CD14-positive monocyte (primary cell): ENCODE data around the gene AHNAK2. TPM values are rescaled to one million over a fixed set of nuclear protein-coding genes. Genes with fewer than 3 reads are reported as not detected.

Experiments used
- DNase-seq, 3 donors: peaks; one replicate each; pipeline ENCODE4 v3.0.0-alpha.2; 2011 to 2022
- H2AFZ ChIP-seq: 2 replicates; pipeline ENCODE4 v1.6.0; 2012; ENCODE audit warnings: mild to moderate bottlenecking, low read depth, low read length, inconsistent platforms; ENCODE audit not compliant: insufficient read depth, poor library complexity, severe bottlenecking
- H3K27ac ChIP-seq, 2 donors: 1 replicate in 1 of 2; 2 replicates in 1 of 2; pipeline ENCODE4 v1.5.1; 2012 to 2013; ENCODE audit warnings: low read length in 2 of 2, control low read depth in 1 of 2, inconsistent platforms in 1 of 2, low read depth in 1 of 2, mild to moderate bottlenecking in 1 of 2
- H3K27me3 ChIP-seq, 2 donors: one replicate each; pipeline versions ENCODE4 v1.6.0 to v1.6.1; 2011 to 2013; ENCODE audit warnings: low read length in 2 of 2; ENCODE audit not compliant: control insufficient read depth in 2 of 2, insufficient read depth in 2 of 2
- H3K36me3 ChIP-seq, 2 donors: replicated peaks in 1 of 2; 1 replicate in 1 of 2; 2 replicates in 1 of 2; pipeline versions ENCODE4 v1.5.1 to v1.6.1; 2012 to 2013; ENCODE audit warnings: low read length in 2 of 2, control low read depth in 1 of 2, inconsistent platforms in 1 of 2, mild to moderate bottlenecking in 1 of 2; ENCODE audit not compliant: insufficient read depth in 2 of 2, control insufficient read depth in 1 of 2
- H3K4me1 ChIP-seq, 2 donors: 1 replicate in 1 of 2; 2 replicates in 1 of 2; pipeline versions ENCODE4 v1.5.1 to v1.6.1; 2012 to 2013; ENCODE audit warnings: low read length in 2 of 2, control low read depth in 1 of 2, inconsistent platforms in 1 of 2, mild to moderate bottlenecking in 1 of 2, moderate library complexity in 1 of 2; ENCODE audit not compliant: insufficient read depth in 2 of 2, control insufficient read depth in 1 of 2
- H3K4me2 ChIP-seq: replicated peaks from 2 replicates; pipeline ENCODE3; 2012; ENCODE audit warnings: low read length, moderate library complexity, mild to moderate bottlenecking; ENCODE audit not compliant: poor library complexity, severe bottlenecking; ENCODE audit errors: extremely low read depth
- H3K4me3 ChIP-seq, 3 experiments: fragments of 200-600 bp in 1 of 3; sonication (generic) in 1 of 3; replicated peaks in 1 of 3; 1 replicate in 2 of 3; 2 replicates in 1 of 3; pipeline ENCODE4 v1.5.1; 2011 to 2013; ENCODE audit warnings: low read length in 3 of 3, mild to moderate bottlenecking in 3 of 3, control low read depth in 2 of 3, low read depth in 2 of 3, inconsistent platforms in 1 of 3, moderate library complexity in 1 of 3
- H3K79me2 ChIP-seq: 2 replicates; pipeline ENCODE4 v1.6.0; 2012; ENCODE audit warnings: mild to moderate bottlenecking, control low read depth, inconsistent platforms, low read length, moderate library complexity; ENCODE audit not compliant: insufficient read depth
- H3K9ac ChIP-seq: 2 replicates; pipeline ENCODE4 v1.6.0; 2017; ENCODE audit warnings: low read length, mild to moderate bottlenecking; ENCODE audit not compliant: insufficient read depth, poor library complexity, severe bottlenecking
- H3K9me3 ChIP-seq, 2 donors: replicated peaks in 1 of 2; 1 replicate in 1 of 2; 2 replicates in 1 of 2; pipeline versions ENCODE4 v1.5.1 to v1.6.1; 2012 to 2013; ENCODE audit warnings: low read length in 2 of 2, control low read depth in 1 of 2; ENCODE audit not compliant: control insufficient read depth in 1 of 2, insufficient read depth in 1 of 2
- H4K20me1 ChIP-seq: 2 replicates; pipeline ENCODE4 v1.6.0; 2012; ENCODE audit warnings: mild to moderate bottlenecking, low read length, control low read depth, moderate library complexity; ENCODE audit not compliant: insufficient read depth
- H3K27ac Mint-ChIP-seq, 7 donors: one replicate each; pipeline ENCODE4 v1.8.0; 2020; ENCODE audit warnings: mild to moderate bottlenecking in 7 of 7, mixed read lengths in 7 of 7, moderate library complexity in 6 of 7, inconsistent platforms in 2 of 7
- H3K27me3 Mint-ChIP-seq, 3 donors: one replicate each; pipeline ENCODE4 v1.8.0; 2021 to 2022; ENCODE audit warnings: low read depth in 3 of 3, mild to moderate bottlenecking in 3 of 3, mixed read lengths in 3 of 3, moderate library complexity in 3 of 3, inconsistent platforms in 1 of 3
- H3K36me3 Mint-ChIP-seq, 2 donors: one replicate each; pipeline ENCODE4 v1.8.0; 2020; ENCODE audit warnings: mixed read lengths in 2 of 2, inconsistent platforms in 1 of 2, mild to moderate bottlenecking in 1 of 2
- H3K4me1 Mint-ChIP-seq: one replicate; pipeline ENCODE4 v1.8.0; 2020; ENCODE audit warnings: mild to moderate bottlenecking, mixed read lengths
- H3K4me3 Mint-ChIP-seq, 2 donors: one replicate each; pipeline ENCODE4 v1.8.0; 2020; ENCODE audit warnings: mild to moderate bottlenecking in 2 of 2, mixed read lengths in 2 of 2, moderate library complexity in 1 of 2
- H3K9me3 Mint-ChIP-seq, 7 donors: one replicate each; pipeline ENCODE4 v1.8.0; 2020 to 2022; ENCODE audit warnings: mixed read lengths in 7 of 7, mild to moderate bottlenecking in 6 of 7, moderate library complexity in 6 of 7, inconsistent platforms in 2 of 7
- WGBS: methylation state at CpG from one replicate; pipeline ENCODE4 v1.1.5; 2013; ENCODE audit warnings: missing lambda C conversion rate; ENCODE audit not compliant: insufficient coverage; 5-methylcytosine and 5-hydroxymethylcytosine counted together
- intact Hi-C, 2 donors: fragments of 100-400 bp; cut with micrococcal nuclease; formaldehyde crosslinking; loops; one replicate each; pipeline versions ENCODE4 v1.15.0 to v1.15.1; 2023
- polyA plus RNA-seq, 3 donors: library from polyadenylated mRNA; depleted of rRNA in 1 of 3; unstranded in 2 of 3; stranded (reverse) in 1 of 3; fragments of 300-500 nt in 2 of 3; fragments of >200 nt in 1 of 3; fragmentation: Illumina TruSeq in 2 of 3; gene quantifications; 1 replicate in 2 of 3; 2 replicates in 1 of 3; pipeline ENCODE4 v1.2.3, GENCODE V29; 2012 to 2021
- TF ChIP-seq, protein P1 (sequence below): fragments of 200-600 bp; IDR thresholded peaks from one replicate; pipeline ENCODE4 v1.8.0; 2022; ENCODE audit warnings: antibody characterized with exemption, mild to moderate bottlenecking

Gene AHNAK2
- polyA plus RNA-seq, 3 donors = 0.01 TPM; not detected in 2

DNA sequence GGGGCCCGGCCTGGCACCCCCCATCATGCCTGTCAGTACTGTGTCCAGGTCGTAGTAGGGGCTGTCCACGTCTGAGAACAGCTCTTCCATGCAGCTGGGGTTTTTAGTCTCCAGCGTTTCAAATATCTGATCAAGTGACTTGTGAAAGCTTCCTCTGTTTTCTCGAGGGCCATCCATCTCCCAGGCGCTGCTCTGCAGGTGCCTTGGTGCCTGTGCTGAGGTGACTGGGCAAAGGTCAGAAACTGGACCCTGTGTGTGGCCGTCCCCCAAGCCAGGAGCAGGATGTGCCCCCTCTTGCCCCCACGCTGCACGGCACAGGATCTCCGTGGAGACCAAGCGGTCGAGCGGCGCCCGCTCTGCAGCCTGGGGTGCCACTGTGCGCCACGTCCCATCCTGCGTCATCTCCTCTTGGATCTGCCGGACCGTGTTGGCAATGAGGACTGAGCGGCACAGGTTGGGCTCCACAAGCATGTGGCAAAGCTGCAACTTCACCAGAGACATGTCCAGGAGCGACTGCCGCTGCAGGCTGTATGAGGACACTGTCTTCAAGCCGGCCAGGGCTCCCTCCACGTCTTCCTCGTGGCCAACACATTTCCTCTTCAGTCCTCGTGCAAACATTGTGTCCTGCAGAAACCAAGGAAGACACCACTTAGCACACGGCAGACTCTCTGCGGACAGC is 33.3 kb upstream of the AHNAK2 start:
- Histone ChIP-seq H3K9ac (no peak overlapping the region), H3K4me3 (no peak overlapping the region), H3K27me3 (no peaks in the 10 kb centered on the region), H3K36me3 (peaks cover 41 to 59% of the 10 kb centered on the region in 2 donors), H4K20me1 (peaks cover 37% of the 10 kb centered on the region), H3K4me1 (peaks cover 0 to 20% of the 10 kb centered on the region in 2 donors), H3K4me2 (no peak overlapping the region), H3K79me2 (peaks cover 81% of the 10 kb centered on the region), H3K9me3 (no peaks in the 10 kb centered on the region), H2AFZ (no peak overlapping the region), H3K27ac (peak overlapping the region in 1 of 2 donors; percentile 12)
- Mint-ChIP-seq H3K9me3 (no peaks in the 10 kb centered on the region), H3K4me1 (peaks cover 37% of the 10 kb centered on the region), H3K27me3 (peaks cover 0 to 2% (median 0%) of the 10 kb centered on the region in 3 donors), H3K36me3 (peaks cover 48 to 66% of the 10 kb centered on the region in 2 donors), H3K27ac (peak overlapping the region in 3 of 7 donors; percentile 58 to 81 (median 62)), H3K4me3 (no peak overlapping the region)
- no peak for DNase-seq
- TF ChIP-seq, protein P1, sequence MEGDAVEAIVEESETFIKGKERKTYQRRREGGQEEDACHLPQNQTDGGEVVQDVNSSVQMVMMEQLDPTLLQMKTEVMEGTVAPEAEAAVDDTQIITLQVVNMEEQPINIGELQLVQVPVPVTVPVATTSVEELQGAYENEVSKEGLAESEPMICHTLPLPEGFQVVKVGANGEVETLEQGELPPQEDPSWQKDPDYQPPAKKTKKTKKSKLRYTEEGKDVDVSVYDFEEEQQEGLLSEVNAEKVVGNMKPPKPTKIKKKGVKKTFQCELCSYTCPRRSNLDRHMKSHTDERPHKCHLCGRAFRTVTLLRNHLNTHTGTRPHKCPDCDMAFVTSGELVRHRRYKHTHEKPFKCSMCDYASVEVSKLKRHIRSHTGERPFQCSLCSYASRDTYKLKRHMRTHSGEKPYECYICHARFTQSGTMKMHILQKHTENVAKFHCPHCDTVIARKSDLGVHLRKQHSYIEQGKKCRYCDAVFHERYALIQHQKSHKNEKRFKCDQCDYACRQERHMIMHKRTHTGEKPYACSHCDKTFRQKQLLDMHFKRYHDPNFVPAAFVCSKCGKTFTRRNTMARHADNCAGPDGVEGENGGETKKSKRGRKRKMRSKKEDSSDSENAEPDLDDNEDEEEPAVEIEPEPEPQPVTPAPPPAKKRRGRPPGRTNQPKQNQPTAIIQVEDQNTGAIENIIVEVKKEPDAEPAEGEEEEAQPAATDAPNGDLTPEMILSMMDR = no peak
- intact Hi-C loops = loop anchor here in 1 of 2 donors (5.0 kb wide), 1 partner anchor 36 kb away; no protein-coding TSS in a partner anchor
- 91% methylated on average over 29 of the region's 29 CpGs for WGBS

DNA sequence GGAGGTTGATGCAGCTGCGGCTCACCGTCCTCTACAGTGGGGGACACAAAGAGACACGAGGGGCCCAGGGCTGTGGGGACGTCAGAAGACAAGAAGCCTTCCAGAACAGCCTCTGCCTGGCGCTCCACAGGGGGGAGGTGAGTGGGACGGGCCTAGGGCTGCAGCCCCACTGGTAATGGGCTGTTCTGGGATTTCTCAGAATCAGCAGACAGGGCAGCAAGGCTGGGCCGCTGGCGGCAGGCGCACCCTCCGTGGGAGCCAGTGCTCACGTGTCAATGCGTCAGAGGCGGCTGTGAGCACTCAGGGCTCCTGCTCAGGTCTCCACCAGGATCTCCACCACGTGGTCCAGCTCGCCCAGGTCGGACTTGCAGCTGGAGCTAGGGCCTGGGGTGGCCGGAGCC is 32.7 kb upstream of the AHNAK2 start:
- DNase-seq = no peak
- Histone ChIP-seq H3K9me3 (no peaks in the 10 kb centered on the region), H3K79me2 (peaks cover 76% of the 10 kb centered on the region), H3K4me2 (no peak overlapping the region), H3K9ac (no peak overlapping the region), H3K27ac (no peak overlapping the region), H3K4me1 (peaks cover 0 to 17% of the 10 kb centered on the region in 2 donors), H4K20me1 (peaks cover 37% of the 10 kb centered on the region), H2AFZ (no peak overlapping the region), H3K4me3 (no peak overlapping the region), H3K36me3 (peaks cover 42 to 61% of the 10 kb centered on the region in 2 donors), H3K27me3 (no peaks in the 10 kb centered on the region)
- 89% methylated on average over 17 of the region's 17 CpGs for WGBS
- Mint-ChIP-seq H3K27ac (peak overlapping the region in 2 of 7 donors; percentile 18 to 25), H3K9me3 (no peaks in the 10 kb centered on the region), H3K27me3 (peaks cover 0 to 2% (median 0%) of the 10 kb centered on the region in 3 donors), H3K36me3 (peaks cover 45 to 62% of the 10 kb centered on the region in 2 donors), H3K4me1 (peaks cover 31% of the 10 kb centered on the region), H3K4me3 (no peak overlapping the region)
- intact Hi-C loops = loop anchor here in 1 of 2 donors (5.0 kb wide), 1 partner anchor 36 kb away; no protein-coding TSS in a partner anchor
- TF ChIP-seq, protein P1 = no peak
